ENCODE measurements around the gene LONRF2.
A peak's percentile ranks its signal among the peaks of the same experiment; 100 is the strongest.

The LONRF2 gene

DNA sequence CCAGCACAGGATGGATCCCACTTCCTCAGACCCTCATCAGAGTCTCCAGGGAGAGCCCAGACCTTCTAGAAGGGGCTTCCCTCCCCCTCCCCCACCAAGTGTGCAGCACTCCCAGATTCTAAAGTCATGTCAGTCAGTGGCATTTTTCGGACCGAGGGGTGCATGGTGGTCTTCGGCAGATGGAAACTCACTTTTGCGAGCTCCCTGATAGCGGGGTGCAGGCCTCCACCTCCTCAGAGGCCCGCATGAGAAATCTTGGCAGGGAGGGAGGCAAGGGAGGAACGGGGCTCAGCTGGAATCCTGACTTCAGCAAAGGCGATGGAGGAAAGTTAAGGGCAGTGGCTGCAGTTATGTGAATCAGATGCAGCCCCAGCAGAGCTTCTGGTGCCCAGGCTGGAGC lies 58.2 kb downstream of the LONRF2 start:
- FAIRE-seq = no peak
- TF ChIP-seq, protein P1, sequence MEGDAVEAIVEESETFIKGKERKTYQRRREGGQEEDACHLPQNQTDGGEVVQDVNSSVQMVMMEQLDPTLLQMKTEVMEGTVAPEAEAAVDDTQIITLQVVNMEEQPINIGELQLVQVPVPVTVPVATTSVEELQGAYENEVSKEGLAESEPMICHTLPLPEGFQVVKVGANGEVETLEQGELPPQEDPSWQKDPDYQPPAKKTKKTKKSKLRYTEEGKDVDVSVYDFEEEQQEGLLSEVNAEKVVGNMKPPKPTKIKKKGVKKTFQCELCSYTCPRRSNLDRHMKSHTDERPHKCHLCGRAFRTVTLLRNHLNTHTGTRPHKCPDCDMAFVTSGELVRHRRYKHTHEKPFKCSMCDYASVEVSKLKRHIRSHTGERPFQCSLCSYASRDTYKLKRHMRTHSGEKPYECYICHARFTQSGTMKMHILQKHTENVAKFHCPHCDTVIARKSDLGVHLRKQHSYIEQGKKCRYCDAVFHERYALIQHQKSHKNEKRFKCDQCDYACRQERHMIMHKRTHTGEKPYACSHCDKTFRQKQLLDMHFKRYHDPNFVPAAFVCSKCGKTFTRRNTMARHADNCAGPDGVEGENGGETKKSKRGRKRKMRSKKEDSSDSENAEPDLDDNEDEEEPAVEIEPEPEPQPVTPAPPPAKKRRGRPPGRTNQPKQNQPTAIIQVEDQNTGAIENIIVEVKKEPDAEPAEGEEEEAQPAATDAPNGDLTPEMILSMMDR (IDR thresholded peaks at IDR 0.05; ENCODE audit: insufficient read depth, missing control alignments) = no peak
- DNase-seq (ENCODE audit: insufficient read length, low spot score) = no peak

DNA sequence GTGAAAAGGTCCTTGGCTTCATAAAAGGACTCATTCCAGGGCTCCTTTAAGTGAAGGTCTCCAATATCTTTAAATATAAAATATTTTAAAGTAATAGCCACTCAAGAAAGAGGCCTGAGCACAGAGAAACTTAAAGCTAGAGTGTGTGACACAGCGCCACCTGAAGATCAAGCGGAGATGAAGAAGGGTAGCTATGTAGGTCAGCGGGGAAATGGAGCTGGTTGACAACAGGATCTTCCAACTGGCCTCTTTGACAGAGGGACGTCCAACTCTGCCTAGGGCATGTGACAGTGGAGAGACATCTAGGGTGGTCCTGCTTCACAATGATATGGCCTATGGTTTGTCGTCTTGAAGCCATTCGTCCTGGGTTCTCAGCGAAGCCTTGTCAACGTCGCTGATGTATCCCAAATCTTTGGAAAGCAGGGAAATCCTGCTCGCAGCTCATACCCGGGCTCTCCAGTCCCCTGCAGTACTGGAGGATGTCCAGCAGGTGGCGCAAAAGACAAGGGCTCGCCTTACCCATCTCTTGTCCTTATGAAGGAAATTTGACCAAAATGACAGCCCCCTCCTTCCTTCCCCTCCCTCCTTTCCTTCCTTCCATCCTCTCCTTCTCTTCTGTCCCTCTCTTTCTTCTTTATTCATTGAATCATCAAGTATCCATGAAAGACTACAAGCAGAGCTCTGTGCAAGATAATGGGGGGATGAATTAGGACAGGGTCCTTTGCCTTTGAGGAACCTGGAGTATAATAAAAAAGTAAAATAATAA lies 59.6 kb downstream of the LONRF2 start:
- peak; percentile 31 for DNase-seq (ENCODE audit: insufficient read length, low spot score)
- FAIRE-seq = no peak
- TF ChIP-seq, protein P1 (IDR thresholded peaks at IDR 0.05; ENCODE audit: insufficient read depth, missing control alignments) = peak; percentile 86

DNA sequence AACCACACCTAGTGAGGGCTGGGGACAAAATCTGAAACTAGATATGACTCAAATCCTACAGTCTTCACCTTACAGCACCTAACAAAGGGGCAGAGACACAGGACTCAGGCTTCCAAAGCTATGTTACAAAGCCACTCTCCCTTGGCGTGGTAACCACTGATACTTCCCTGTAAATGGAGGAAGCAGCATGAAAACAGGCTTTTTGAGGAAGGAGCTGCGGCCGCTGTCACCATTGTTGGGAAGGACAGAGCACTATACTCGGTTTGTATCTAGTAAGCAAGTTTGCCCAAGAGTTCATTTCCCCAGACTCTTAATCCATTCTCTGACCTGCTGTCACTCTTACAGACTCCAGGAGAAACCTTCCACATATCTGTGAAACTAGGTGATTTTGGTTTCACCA lies 60.3 kb downstream of the LONRF2 start:
- no peak for DNase-seq (ENCODE audit: insufficient read length, low spot score)
- FAIRE-seq = no peak

DNA sequence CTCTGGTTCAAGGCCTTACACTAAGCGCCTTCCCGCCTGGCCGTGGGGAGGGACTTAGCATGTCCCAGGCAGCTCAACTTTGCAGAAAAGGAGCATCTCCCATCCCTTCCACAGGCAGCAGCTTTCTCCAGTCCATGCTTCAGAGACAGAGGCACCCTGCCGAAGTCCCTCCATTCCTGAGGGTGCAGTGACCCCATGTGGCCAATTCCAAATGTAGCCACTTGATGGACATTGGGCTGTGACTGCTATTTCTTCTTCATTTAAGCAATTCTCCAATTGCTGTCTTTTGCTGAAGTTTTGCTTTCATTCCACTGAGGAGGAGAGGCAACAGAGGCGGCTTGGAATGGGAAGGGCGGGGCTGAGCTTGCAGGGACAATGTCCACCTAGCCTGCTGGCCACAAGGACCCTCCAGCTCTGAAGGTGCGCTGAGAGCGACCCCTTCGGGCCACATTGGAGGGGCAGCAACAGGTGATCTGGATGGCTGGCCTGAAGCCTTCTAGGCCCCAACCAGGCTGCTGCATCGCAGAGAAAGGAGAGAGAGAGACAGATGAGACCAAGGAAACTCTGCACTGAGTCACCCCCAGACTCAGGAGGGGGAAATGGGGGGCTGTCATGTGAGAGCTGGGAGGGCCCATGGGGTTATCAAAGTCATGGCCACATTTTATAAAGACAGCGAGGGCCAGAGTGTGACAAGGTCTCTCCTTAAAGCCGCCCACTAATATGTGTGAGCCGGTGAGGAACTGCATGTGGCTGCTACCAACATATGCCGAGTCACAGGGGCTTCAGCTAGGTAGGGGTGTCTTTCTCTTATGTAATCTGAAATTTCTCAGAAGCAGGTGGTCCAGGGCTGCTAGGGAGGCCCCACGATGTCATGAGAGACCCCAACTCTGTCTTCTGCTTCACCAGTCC lies 61.3 kb downstream of the LONRF2 start:
- TF ChIP-seq, protein P1 (IDR thresholded peaks at IDR 0.05; ENCODE audit: insufficient read depth, missing control alignments) = peak; percentile 24
- no peak for FAIRE-seq
- DNase-seq (ENCODE audit: insufficient read length, low spot score) = no peak

More for the DNA sequence above, 60.3 kb downstream of the LONRF2 start:
- TF ChIP-seq, protein P1 (IDR thresholded peaks at IDR 0.05; ENCODE audit: insufficient read depth, missing control alignments) = no peak

DNA sequence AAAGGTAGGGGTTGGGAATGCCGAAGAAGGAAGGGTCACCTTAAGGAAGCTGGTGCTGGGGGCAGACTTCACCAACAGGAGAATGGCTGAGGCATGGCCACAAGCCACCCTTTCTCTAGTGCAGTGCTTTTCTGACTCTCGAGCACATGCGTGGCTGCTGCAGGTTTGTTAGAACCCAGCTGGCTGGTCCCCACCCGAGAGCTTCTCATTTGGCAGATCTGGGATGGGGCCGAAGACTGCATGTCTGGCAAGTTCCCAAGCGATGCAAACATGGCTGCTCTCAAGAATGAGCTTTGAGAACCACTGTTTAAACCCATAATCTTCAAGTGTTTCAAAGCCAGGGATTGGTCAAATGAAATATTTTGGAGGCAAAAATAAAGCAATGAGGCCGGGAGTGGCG lies 63.2 kb downstream of the LONRF2 start:
- FAIRE-seq (no peak), DNase-seq (ENCODE audit: insufficient read length, low spot score) (no peak)
- TF ChIP-seq, protein P1 (IDR thresholded peaks at IDR 0.05; ENCODE audit: insufficient read depth, missing control alignments) = no peak

DNA sequence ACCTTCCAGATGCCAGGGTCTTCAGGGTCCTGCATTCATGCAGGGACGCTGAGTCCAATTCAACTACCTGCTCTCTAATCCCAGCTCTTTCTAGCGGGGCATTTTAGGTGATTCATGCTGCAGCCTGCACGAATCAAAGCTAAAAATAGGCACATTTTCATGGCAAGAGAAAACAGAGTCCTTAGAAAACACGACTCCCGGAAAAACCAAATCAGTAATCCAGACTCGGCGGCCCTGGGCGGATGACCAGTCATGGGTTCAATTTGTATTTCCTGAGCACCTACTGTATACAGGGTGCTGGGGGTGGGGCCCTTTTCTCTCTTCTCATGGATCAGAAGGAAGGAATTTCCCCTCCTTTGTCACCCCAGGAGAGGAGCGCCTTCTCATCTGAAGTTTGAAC lies 64.4 kb downstream of the LONRF2 start:
- DNase-seq (ENCODE audit: insufficient read length, low spot score) (no peak), FAIRE-seq (no peak)
- TF ChIP-seq, protein P1 (IDR thresholded peaks at IDR 0.05; ENCODE audit: insufficient read depth, missing control alignments) = no peak
